ENCODE results near the gene GSTCD. TPM values are rescaled to one million over a fixed set of nuclear protein-coding genes. Genes with fewer than 3 reads are reported as not detected.
"Not testable (repeated sequence)": the region's sequence is repeated elsewhere in the genome, so short reads cannot be mapped to it uniquely, and the experiment has no call there.

The GSTCD gene
- total RNA-seq, 1 donor from 2014 or later: 17.1 TPM

GRCh38 chr4:105755375-105755774 is 46.8 kb downstream of the GSTCD start:
- no peaks in the 10 kb centered on the region for H3K36me3 ChIP-seq (ENCODE audit: control insufficient read depth, insufficient read depth, low read length)
- TF ChIP-seq CTCF (IDR thresholded peaks at IDR 0.05; ENCODE audit: insufficient read depth, low read length, severe bottlenecking): no peak
- DNase-seq (ENCODE audit: low read depth) (no peak), FAIRE-seq (no peak)
- H3K4me3 ChIP-seq (ENCODE audit: low read depth, low read length): no peak overlapping the region
- H3K27me3 ChIP-seq (ENCODE audit: control insufficient read depth, insufficient read depth, low read length): no peaks in the 10 kb centered on the region

GRCh38 chr4:105758958-105759357 is 50.4 kb downstream of the GSTCD start:
- H3K36me3 ChIP-seq (ENCODE audit: control insufficient read depth, insufficient read depth, low read length): no peaks in the 10 kb centered on the region
- FAIRE-seq (no peak), DNase-seq (ENCODE audit: low read depth) (no peak)
- no peak for TF ChIP-seq CTCF (IDR thresholded peaks at IDR 0.05; ENCODE audit: insufficient read depth, low read length, severe bottlenecking)
- no peaks in the 10 kb centered on the region for H3K27me3 ChIP-seq (ENCODE audit: control insufficient read depth, insufficient read depth, low read length)
- no peak overlapping the region for H3K4me3 ChIP-seq (ENCODE audit: low read depth, low read length)

GRCh38 chr4:105765690-105766407 is 57.3 kb downstream of the GSTCD start:
- DNase-seq (ENCODE audit: low read depth): peak; percentile 94
- FAIRE-seq: peak; percentile 94
- no peak for TF ChIP-seq CTCF (IDR thresholded peaks at IDR 0.05; ENCODE audit: insufficient read depth, low read length, severe bottlenecking)

GRCh38 chr4:105767579-105767978 is 59.0 kb downstream of the GSTCD start:
- H3K27me3 ChIP-seq (ENCODE audit: control insufficient read depth, insufficient read depth, low read length): no peaks in the 10 kb centered on the region
- H3K36me3 ChIP-seq (ENCODE audit: control insufficient read depth, insufficient read depth, low read length): no peaks in the 10 kb centered on the region
- FAIRE-seq (no peak), DNase-seq (ENCODE audit: low read depth) (no peak)
- H3K4me3 ChIP-seq (ENCODE audit: low read depth, low read length): no peak overlapping the region
- no peak for TF ChIP-seq CTCF (IDR thresholded peaks at IDR 0.05; ENCODE audit: insufficient read depth, low read length, severe bottlenecking)

More at GRCh38 chr4:105765690-105766407, 57.3 kb downstream of the GSTCD start:
- no peak overlapping the region for H3K4me3 ChIP-seq (ENCODE audit: low read depth, low read length)
- H3K27me3 ChIP-seq (ENCODE audit: control insufficient read depth, insufficient read depth, low read length): no peaks in the 10 kb centered on the region
- H3K36me3 ChIP-seq (ENCODE audit: control insufficient read depth, insufficient read depth, low read length): no peaks in the 10 kb centered on the region

GRCh38 chr4:105770524-105770923 is 61.9 kb downstream of the GSTCD start:
- H3K36me3 ChIP-seq (ENCODE audit: control insufficient read depth, insufficient read depth, low read length); H3K4me3 ChIP-seq (ENCODE audit: low read depth, low read length); H3K27me3 ChIP-seq (ENCODE audit: control insufficient read depth, insufficient read depth, low read length); DNase-seq (ENCODE audit: low read depth); FAIRE-seq: not testable (repeated sequence)

GRCh38 chr4:105772065-105772464 is 63.5 kb downstream of the GSTCD start:
- H3K36me3 ChIP-seq (ENCODE audit: control insufficient read depth, insufficient read depth, low read length); H3K4me3 ChIP-seq (ENCODE audit: low read depth, low read length); DNase-seq (ENCODE audit: low read depth); FAIRE-seq; H3K27me3 ChIP-seq (ENCODE audit: control insufficient read depth, insufficient read depth, low read length): not testable (repeated sequence)

- H3K27me3 ChIP-seq (ENCODE audit: control insufficient read depth, insufficient read depth, low read length); H3K4me3 ChIP-seq (ENCODE audit: low read depth, low read length); FAIRE-seq; DNase-seq (ENCODE audit: low read depth); H3K36me3 ChIP-seq (ENCODE audit: control insufficient read depth, insufficient read depth, low read length): not testable (repeated sequence)
These were observed 67.3 kb downstream of the GSTCD start for GRCh38 chr4:105775760-105776415.

Measured in bronchial epithelial cell (primary cell).